SK-N-SH (cell line): Measurements from ENCODE around the gene DSCAM.

ENCODE experiments used
- CHD2 ChIP-seq: fragments of 150-350 bp; IDR thresholded peaks from 2 replicates; pipeline ENCODE4 v1.6.1; 2018; ENCODE audit warnings: low read length; ENCODE audit not compliant: partially characterized antibody
- EZH2phosphoT487 ChIP-seq: fragments of 200-600 bp; sonication (generic); IDR thresholded peaks from 2 replicates; pipeline ENCODE4 v1.6.1; 2017; ENCODE audit warnings: low read depth, mixed run types, mild to moderate bottlenecking, antibody characterized with exemption, moderate library complexity, borderline replicate concordance
- FOXJ3 ChIP-seq: sonication (generic); formaldehyde crosslinking; IDR thresholded peaks from 2 replicates; pipeline ENCODE4 v1.5.1; 2020; ENCODE audit warnings: mild to moderate bottlenecking, missing genetic modification reagents
- MXI1 ChIP-seq: IDR thresholded peaks from 2 replicates; pipeline ENCODE4 v1.6.1; 2012; ENCODE audit warnings: mild to moderate bottlenecking, low read depth, low read length, improper control_type of control experiment
- POLR2AphosphoS5 ChIP-seq: IDR thresholded peaks from 2 replicates; pipeline ENCODE4 v1.6.1; 2012; ENCODE audit warnings: low read depth, low read length
- RCOR1 ChIP-seq: fragments of 150-350 bp; IDR thresholded peaks from 2 replicates; pipeline ENCODE4 v1.6.1; 2017; ENCODE audit warnings: antibody characterized with exemption, low read length
- TAF1 ChIP-seq: IDR thresholded peaks from 2 replicates; pipeline ENCODE4 v1.6.1; 2012; ENCODE audit warnings: low read depth, mild to moderate bottlenecking, low read length, moderate library complexity, borderline replicate concordance
- TF ChIP-seq, protein P1 (sequence below): fragments of 200-600 bp; sonication (generic); IDR thresholded peaks from 2 replicates; pipeline ENCODE4 v1.6.1; 2017; ENCODE audit warnings: antibody characterized with exemption, mild to moderate bottlenecking, moderate library complexity
- TF ChIP-seq, protein P2 (sequence below): IDR thresholded peaks from 2 replicates; pipeline ENCODE4 v1.6.1; 2012; ENCODE audit warnings: mild to moderate bottlenecking, low read depth, low read length, moderate library complexity

DNA sequence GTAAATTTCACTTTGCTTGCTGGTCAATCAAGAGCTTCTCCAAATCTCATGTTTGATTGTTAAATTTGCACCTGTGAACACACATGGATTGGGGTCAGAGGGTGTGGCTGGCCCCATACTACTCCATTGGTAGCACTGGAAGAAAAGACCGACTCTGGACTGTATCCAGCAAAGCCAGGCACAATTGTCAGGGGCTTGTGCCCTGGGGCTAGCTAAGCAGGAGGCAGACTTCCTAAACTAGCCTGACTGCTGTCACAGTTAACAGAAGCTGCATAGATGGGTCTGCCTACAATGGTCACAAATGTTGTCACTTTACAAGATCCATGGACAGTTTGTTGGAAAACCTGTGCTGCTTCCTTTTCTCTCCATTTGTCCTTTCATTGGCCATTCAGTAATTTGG lies 421.0 kb downstream of the DSCAM start:
- TF ChIP-seq TAF1 (no peak), FOXJ3 (CRISPR knock-in tag) (no peak), RCOR1 (no peak), MXI1 (no peak), CHD2 (no peak), EZH2phosphoT487 (no peak), POLR2AphosphoS5 (no peak)
- TF ChIP-seq, protein P1, sequence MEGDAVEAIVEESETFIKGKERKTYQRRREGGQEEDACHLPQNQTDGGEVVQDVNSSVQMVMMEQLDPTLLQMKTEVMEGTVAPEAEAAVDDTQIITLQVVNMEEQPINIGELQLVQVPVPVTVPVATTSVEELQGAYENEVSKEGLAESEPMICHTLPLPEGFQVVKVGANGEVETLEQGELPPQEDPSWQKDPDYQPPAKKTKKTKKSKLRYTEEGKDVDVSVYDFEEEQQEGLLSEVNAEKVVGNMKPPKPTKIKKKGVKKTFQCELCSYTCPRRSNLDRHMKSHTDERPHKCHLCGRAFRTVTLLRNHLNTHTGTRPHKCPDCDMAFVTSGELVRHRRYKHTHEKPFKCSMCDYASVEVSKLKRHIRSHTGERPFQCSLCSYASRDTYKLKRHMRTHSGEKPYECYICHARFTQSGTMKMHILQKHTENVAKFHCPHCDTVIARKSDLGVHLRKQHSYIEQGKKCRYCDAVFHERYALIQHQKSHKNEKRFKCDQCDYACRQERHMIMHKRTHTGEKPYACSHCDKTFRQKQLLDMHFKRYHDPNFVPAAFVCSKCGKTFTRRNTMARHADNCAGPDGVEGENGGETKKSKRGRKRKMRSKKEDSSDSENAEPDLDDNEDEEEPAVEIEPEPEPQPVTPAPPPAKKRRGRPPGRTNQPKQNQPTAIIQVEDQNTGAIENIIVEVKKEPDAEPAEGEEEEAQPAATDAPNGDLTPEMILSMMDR, result no peak
- TF ChIP-seq, protein P2, sequence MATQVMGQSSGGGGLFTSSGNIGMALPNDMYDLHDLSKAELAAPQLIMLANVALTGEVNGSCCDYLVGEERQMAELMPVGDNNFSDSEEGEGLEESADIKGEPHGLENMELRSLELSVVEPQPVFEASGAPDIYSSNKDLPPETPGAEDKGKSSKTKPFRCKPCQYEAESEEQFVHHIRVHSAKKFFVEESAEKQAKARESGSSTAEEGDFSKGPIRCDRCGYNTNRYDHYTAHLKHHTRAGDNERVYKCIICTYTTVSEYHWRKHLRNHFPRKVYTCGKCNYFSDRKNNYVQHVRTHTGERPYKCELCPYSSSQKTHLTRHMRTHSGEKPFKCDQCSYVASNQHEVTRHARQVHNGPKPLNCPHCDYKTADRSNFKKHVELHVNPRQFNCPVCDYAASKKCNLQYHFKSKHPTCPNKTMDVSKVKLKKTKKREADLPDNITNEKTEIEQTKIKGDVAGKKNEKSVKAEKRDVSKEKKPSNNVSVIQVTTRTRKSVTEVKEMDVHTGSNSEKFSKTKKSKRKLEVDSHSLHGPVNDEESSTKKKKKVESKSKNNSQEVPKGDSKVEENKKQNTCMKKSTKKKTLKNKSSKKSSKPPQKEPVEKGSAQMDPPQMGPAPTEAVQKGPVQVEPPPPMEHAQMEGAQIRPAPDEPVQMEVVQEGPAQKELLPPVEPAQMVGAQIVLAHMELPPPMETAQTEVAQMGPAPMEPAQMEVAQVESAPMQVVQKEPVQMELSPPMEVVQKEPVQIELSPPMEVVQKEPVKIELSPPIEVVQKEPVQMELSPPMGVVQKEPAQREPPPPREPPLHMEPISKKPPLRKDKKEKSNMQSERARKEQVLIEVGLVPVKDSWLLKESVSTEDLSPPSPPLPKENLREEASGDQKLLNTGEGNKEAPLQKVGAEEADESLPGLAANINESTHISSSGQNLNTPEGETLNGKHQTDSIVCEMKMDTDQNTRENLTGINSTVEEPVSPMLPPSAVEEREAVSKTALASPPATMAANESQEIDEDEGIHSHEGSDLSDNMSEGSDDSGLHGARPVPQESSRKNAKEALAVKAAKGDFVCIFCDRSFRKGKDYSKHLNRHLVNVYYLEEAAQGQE, result no peak
